ENCODE data around the gene ACOX2. TPM values are rescaled to one million over a fixed set of nuclear protein-coding genes. Genes with fewer than 3 reads are reported as not detected.

The ACOX2 gene
- total and polyA plus RNA-seq, 2 of the 8 experiments (the other 6 are each of a cell fraction or from before 2014, with no cell fraction given): 3.2 to 9.2 TPM

DNA sequence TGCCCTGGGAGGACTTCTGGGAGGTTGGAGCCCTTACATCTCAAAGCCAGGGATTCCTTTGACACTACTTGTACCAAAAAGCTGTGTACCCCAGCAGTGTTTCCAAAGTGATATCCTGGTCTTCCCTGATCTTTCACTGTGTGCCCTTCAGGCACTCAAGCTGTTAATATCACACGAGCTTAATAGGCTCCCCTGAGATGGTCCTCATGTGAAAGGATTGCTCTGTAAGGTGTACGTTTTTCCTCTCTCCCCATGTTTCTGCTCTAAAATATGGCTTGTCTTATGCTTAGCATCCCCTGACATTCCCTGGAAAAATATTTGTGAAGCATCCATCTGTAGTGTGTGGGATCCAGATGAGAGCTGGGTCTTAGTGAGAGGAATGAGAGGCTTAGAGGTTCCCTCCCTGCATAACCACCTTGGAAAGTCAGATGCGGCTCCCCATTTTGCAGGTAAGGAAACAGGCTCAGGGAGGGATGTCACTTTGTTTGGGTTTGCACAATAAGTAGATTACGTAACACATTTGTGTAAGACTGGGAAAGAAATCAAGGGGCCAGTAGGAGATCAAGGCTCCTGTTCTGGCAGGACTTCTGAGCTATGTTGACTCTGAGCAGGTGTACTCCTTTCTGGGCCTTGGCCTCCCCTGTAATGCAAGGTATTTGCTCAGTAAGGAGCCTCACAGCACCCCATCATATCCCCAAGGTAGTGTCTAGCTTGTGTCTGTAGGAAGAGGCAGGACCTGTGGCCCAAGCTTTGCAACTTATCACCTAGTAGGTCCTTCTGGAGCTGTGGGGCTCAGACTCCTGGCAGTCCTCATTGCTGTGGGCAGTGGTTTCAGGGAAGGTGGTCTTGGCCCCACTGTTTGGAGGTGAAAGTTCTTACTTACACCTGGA lies 667 bp upstream of the ACOX2 start:
- FAIRE-seq (no peak), DNase-seq (ENCODE audit: low read depth in 1 of 2, low spot score in 2 of 2) (no peak)
- POLR2A ChIA-PET (ENCODE audit: partially characterized antibody): interaction anchor here (0.6 to 0.7 kb wide), 2 partner anchors 23 to 38 kb away, joined by 3 to 4 read pairs; no protein-coding TSS in a partner anchor
- Histone ChIP-seq H3K23ac (ENCODE audit: insufficient read length) (no peak overlapping the region), H3K4me2 (ENCODE audit: insufficient read depth in 1 of 2, low read depth in 2 of 2, low read length in 2 of 2) (no peak overlapping the region), H4K20me1 (replicated peaks in 1 of 2; ENCODE audit: control insufficient read depth in 1 of 2, insufficient read depth in 2 of 2, low read length in 2 of 2) (no peaks in the 10 kb centered on the region), H2BK12ac (ENCODE audit: low read depth, low read length) (no peak overlapping the region), H3K23me2 (ENCODE audit: low read depth, low read length) (no peaks in the 10 kb centered on the region; the same call in 1 of the 2 replicates), H3K79me1 (ENCODE audit: low read depth, low read length) (no peaks in the 10 kb centered on the region), H3K4ac (replicated peaks; ENCODE audit: insufficient read length, low read depth, low read length) (no peak overlapping the region), H3K79me2 (ENCODE audit: control insufficient read depth in 1 of 2, insufficient read depth in 2 of 2, low read length in 2 of 2) (no peaks in the 10 kb centered on the region), H3K27me3 (replicated peaks in 1 of 4; ENCODE audit: control insufficient read depth in 3 of 4, extremely low read depth in 1 of 4, insufficient read depth in 3 of 4, low read length in 3 of 4) (no peaks in the 10 kb centered on the region), H3K56ac (replicated peaks; ENCODE audit: insufficient read length, low read depth, low read length) (no peak overlapping the region), H3K4me1 (replicated peaks in 1 of 4; ENCODE audit: control insufficient read depth in 3 of 4, insufficient read depth in 4 of 4, low read length in 3 of 4) (peaks cover 0 to 2% (median 1%) of the 10 kb centered on the region in 4 experiments; a peak in 4 of 7 replicates), H2BK120ac (replicated peaks; ENCODE audit: low read depth, low read length) (no peak overlapping the region), H3K9ac (replicated peaks in 1 of 4; ENCODE audit: extremely low read depth in 1 of 4, low read depth in 3 of 4, low read length in 3 of 4) (no peak overlapping the region), H2AFZ (ENCODE audit: low read length) (no peak overlapping the region), H3K36me3 (ENCODE audit: control insufficient read depth in 2 of 4, insufficient read depth in 4 of 4, low read length in 3 of 4) (no peaks in the 10 kb centered on the region), H2BK20ac (ENCODE audit: low read length) (no peak overlapping the region), H2AK5ac (ENCODE audit: low read depth, low read length) (no peak overlapping the region), H4K91ac (replicated peaks; ENCODE audit: insufficient read length, low read length) (no peak overlapping the region), H3K18ac (ENCODE audit: extremely low read depth, low read length) (no peak overlapping the region), H4K8ac (ENCODE audit: extremely low read depth, insufficient read depth, low read length) (no peak overlapping the region), H3K14ac (ENCODE audit: insufficient read length) (no peak overlapping the region), H4K5ac (ENCODE audit: insufficient read length, low read depth, low read length) (no peak overlapping the region), H2BK5ac (ENCODE audit: low read depth, low read length) (no peak overlapping the region), H3K9me3 (ENCODE audit: insufficient read depth in 2 of 2, low read depth in 1 of 2, low read length in 1 of 2) (no peaks in the 10 kb centered on the region), H3K4me3 (ENCODE audit: extremely low read depth in 1 of 4, insufficient read depth in 2 of 4, low read depth in 3 of 4, low read length in 4 of 4) (no peak overlapping the region), H3K27ac (ENCODE audit: low read depth, low read length) (no peak overlapping the region), H2BK15ac (ENCODE audit: low read length) (no peak overlapping the region)
- TF ChIP-seq RAD21 (IDR thresholded peaks at IDR 0.05 in 1 of 2, conservative IDR thresholded peaks at IDR 0.05 in 1 of 2; ENCODE audit: low read depth in 2 of 2, low read length in 2 of 2) (no peak), TCF12 (IDR thresholded peaks at IDR 0.05; ENCODE audit: low read depth, low read length) (no peak), SAP30 (IDR thresholded peaks at IDR 0.05; ENCODE audit: insufficient read depth, insufficient replicate concordance, low read length) (no peak), NRF1 (IDR thresholded peaks at IDR 0.05; ENCODE audit: low read depth, low read length) (no peak)
- TF ChIP-seq, protein P1, sequence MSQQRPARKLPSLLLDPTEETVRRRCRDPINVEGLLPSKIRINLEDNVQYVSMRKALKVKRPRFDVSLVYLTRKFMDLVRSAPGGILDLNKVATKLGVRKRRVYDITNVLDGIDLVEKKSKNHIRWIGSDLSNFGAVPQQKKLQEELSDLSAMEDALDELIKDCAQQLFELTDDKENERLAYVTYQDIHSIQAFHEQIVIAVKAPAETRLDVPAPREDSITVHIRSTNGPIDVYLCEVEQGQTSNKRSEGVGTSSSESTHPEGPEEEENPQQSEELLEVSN (IDR thresholded peaks at IDR 0.05): no peak
- CTCF ChIA-PET (ENCODE audit: partially characterized antibody): interaction anchor here (0.9 to 4.9 kb wide), 11 partner anchors 9 to 238 kb away, joined by 3 to 29 read pairs (median 4); no protein-coding TSS in a partner anchor
- WGBS, 2 experiments (ENCODE audit: extremely low coverage in 1 of 2, insufficient coverage in 1 of 2, insufficient read length in 1 of 2, insufficient replicate concordance in 2 of 2, low coverage in 1 of 2, low lambda C conversion rate in 2 of 2, missing lambda C conversion rate in 1 of 2): 86% methylated on average over 4 of the region's 4 CpGs; no CpG with 5 or more reads in 1 of the 2 experiments

Data from H1 (cell line).